ENCODE measurements around the gene RNF141. TPM values are rescaled to one million over a fixed set of nuclear protein-coding genes. Genes with fewer than 3 reads are reported as not detected.

Gene RNF141
- total and polyA plus RNA-seq, 10 of the 15 experiments (the other 5 are each of a cell fraction or from before 2014, with no cell fraction given) = 7.6 to 36.8 (median 13.6) TPM

GRCh38 chr11:10540915-10541560 lies at the start of gene RNF141 (continued):
- TF ChIP-seq ZNF592 (IDR thresholded peaks at IDR 0.05) (no peak), RAD21 (IDR thresholded peaks at IDR 0.05; ENCODE audit: insufficient read depth, low read depth, low read length) (peak; percentile 47), STAT1 (conservative IDR thresholded peaks at IDR 0.05) (0 out of 2 replicates have a peak, but pooled peaks have one; percentile 31), BCL11A (IDR thresholded peaks at IDR 0.05; ENCODE audit: low read depth, low read length) (no peak), POLR2AphosphoS5 (IDR thresholded peaks at IDR 0.05; ENCODE audit: low read length) (peak; percentile 84), POU2F2 (IDR thresholded peaks at IDR 0.05; ENCODE audit: borderline replicate concordance, low read depth, low read length) (peak; percentile 39; the same call in 1 of the 3 replicates), ASH2L (IDR thresholded peaks at IDR 0.05; ENCODE audit: borderline replicate concordance, low read depth) (no peak), KDM1A (IDR thresholded peaks at IDR 0.05; ENCODE audit: borderline replicate concordance) (no peak), MYC (IDR thresholded peaks at IDR 0.05; ENCODE audit: insufficient read depth, insufficient read length, insufficient replicate concordance, low read length, severe bottlenecking) (no peak), NFXL1 (IDR thresholded peaks at IDR 0.05; ENCODE audit: borderline replicate concordance) (no peak), BACH1 (IDR thresholded peaks at IDR 0.05; ENCODE audit: borderline replicate concordance) (peak; percentile 33; the same call in 1 of the 2 replicates), PRDM15 (CRISPR knock-in tag; IDR thresholded peaks at IDR 0.05) (no peak), MEF2B (IDR thresholded peaks at IDR 0.05; ENCODE audit: partially characterized antibody, poor library complexity, severe bottlenecking) (peak; percentile 27), ATF2 (IDR thresholded peaks at IDR 0.05; ENCODE audit: low read length) (no peak), SKIL (IDR thresholded peaks at IDR 0.05; ENCODE audit: low read depth, poor library complexity, severe bottlenecking) (no peak), ZNF274 (IDR thresholded peaks at IDR 0.05; ENCODE audit: insufficient read depth, insufficient read length) (no peak), ZZZ3 (IDR thresholded peaks at IDR 0.05; ENCODE audit: control insufficient read depth, insufficient read length, low read depth) (no peak)

Data from GM12878 (cell line).